GM12891 (cell line): ENCODE results near the gene PRDX5.
"Not testable (repeated sequence)": the region's sequence is repeated elsewhere in the genome, so short reads cannot be mapped to it uniquely, and the experiment has no call there.

ENCODE experiments used
- PAX5 ChIP-seq: IDR thresholded peaks from 2 replicates; pipeline ENCODE4 v1.6.1; 2011; ENCODE audit warnings: low read length, moderate library complexity, mild to moderate bottlenecking; ENCODE audit not compliant: insufficient read depth, severe bottlenecking
- POLR2AphosphoS5 ChIP-seq: IDR thresholded peaks from 2 replicates; pipeline ENCODE4 v1.6.1; 2011; ENCODE audit warnings: low read depth, low read length, control low read depth

- not testable (repeated sequence) for TF ChIP-seq PAX5, POLR2AphosphoS5
Observed at GRCh38 chr11:64323984-64324383, 6.1 kb downstream of the PRDX5 start.
